Hepatocyte (in vitro differentiated cells): ENCODE data around the gene MYRIP.

Source experiments
- CTCF ChIP-seq: fragments of 200-600 bp; sonication (generic); IDR thresholded peaks from 2 replicates; pipeline ENCODE4 v1.5.1; 2016; ENCODE audit warnings: antibody characterized with exemption, mild to moderate bottlenecking; ENCODE audit not compliant: poor library complexity
- EZH2phosphoT487 ChIP-seq: fragments of 200-600 bp; sonication (generic); IDR thresholded peaks from one replicate; pipeline ENCODE4 v1.6.1; 2018; ENCODE audit warnings: antibody characterized with exemption, mild to moderate bottlenecking, low read depth, moderate library complexity; ENCODE audit not compliant: unreplicated experiment, severe bottlenecking

- TF ChIP-seq CTCF (no peak), EZH2phosphoT487 (no peak)
These were observed 378.5 kb downstream of the MYRIP start for GRCh38 chr3:40187945-40188344.
